Lung microvascular endothelial cell (primary cell): Measurements from ENCODE around the gene ZFR. TPM values are rescaled to one million over a fixed set of nuclear protein-coding genes. Genes with fewer than 3 reads are reported as not detected.
"Not testable (repeated sequence)": the region's sequence is repeated elsewhere in the genome, so short reads cannot be mapped to it uniquely, and the experiment has no call there.

ENCODE experiments used
- DNase-seq, 2 donors: peaks; one replicate each; pipeline versions ENCODE4 v3.0.0 to v3.0.0-alpha.2; 2010; ENCODE audit warnings: low read depth in 2 of 2
- total RNA-seq: library from RNA; depleted of rRNA; stranded (reverse); fragments of >200 nt; gene quantifications from 2 replicates; pipeline ENCODE4 v1.2.1, GENCODE V29; 2014

Gene ZFR
- total RNA-seq, 1 donor from 2014 or later: 63.1 TPM

DNA sequence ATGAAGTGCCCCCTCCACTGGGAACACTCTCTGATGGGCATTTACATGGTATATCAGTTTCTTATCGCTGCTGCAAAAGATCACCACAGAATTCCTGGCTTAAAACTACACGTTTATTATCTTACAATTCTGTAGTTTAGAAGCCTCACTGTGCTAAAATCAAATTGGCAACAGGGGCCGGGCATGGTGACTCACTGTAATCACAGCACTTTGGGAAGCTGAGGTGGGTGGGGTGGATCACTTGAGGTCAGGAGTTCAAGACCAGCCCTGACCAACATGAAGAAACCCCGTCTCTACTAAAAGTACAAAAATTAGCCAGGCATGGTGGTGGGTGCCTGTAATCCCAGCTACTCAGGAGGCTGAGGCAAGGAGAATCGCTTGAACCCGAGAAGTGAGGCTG lies 7.8 kb upstream of the ZFR start:
- not testable (repeated sequence) for DNase-seq

DNA sequence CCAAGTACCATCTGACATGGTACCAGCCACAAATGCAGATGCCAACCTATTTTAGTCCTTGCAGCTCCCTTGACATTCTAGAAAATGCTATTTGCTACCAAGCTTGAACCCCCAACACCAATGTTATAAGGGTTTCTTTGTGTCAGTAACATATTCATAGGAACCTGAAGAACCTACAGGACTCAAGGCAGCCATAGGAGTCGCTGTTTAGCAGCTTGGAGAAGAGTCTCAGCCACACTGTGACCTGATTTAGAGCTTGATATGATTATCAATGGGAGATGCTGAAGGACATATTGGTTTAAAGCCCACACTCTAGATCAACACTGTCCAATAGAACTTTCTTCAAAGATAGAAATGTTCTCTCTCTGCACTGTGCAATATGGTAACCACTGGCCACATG lies 6.4 kb upstream of the ZFR start:
- peak in 1 of 2 donors; percentile 17 for DNase-seq

DNA sequence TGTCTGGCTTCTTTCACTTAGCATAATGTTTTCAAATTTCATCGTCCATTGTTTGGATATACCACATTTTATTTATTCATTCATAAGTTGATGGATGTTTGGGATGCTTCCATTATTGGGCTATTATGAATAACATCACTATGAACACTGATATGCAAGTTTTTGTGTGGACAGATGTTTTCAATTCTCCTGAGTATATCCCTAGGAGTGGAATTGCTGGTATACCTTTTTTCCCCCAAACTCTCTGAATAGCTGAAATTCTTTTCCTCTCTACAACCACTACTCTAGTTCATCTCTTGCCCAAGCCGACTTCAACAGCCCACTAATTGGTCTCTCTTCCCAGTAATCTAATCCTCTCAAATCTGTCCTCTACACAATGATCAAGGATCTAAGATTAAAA lies 4.7 kb upstream of the ZFR start:
- no peak for DNase-seq

DNA sequence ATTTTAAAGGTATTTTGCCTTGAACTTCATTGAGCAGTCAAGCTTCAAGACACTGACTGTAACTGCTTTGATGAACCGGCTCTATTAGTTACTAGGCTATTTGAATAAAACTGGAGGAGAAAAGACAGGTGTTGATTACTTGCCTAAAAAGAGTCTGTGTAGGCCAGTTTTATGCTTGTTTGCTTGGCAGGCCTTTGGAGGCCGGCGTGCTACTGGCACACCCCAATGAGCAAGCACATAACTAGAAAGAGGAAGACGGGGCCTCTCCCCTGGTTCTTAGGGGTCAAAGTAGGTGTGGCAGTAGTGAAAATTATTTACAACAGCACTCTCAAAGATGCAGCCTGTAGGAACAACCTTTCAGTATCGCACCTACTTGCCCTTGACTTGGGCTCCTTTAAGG lies 2.1 kb upstream of the ZFR start:
- DNase-seq: no peak

DNA sequence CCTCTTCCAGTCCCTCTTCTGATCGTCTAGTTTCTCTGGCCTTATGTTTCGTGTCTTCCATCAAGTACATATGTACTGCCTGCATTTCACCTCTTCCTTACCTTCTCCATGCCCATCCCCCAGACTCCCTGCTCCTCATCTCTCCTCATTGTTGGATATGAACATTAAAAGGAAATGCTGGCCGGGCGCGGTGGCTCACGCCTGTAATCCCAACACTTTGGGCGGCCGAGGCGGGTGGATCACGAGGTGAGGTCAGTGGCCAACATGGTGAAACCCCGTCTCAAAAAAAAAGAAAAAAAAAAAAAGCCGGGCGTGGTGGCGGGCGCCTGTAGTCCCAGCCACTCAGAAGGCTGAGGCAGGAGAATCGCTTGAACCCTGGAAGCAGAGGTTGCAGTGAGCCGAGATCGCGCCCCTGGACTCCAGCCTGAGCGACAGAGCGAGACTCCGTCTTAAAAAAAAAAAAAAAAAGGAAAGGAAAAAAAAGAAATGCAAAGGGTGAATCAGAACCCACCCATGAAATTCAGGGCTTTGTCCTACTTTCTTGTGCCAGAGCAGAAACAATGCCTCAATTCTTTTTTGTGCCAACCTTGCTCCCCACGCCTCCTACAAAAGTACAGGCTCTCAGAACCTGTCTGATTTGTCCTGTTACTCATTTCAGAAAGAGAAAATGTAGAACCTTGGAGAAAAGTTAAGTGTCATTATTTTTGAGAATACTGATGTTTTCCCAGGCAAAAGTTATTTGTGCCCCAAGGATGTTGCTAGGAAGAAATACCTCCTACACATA lies 1.5 kb upstream of the ZFR start:
- no peak for DNase-seq

DNA sequence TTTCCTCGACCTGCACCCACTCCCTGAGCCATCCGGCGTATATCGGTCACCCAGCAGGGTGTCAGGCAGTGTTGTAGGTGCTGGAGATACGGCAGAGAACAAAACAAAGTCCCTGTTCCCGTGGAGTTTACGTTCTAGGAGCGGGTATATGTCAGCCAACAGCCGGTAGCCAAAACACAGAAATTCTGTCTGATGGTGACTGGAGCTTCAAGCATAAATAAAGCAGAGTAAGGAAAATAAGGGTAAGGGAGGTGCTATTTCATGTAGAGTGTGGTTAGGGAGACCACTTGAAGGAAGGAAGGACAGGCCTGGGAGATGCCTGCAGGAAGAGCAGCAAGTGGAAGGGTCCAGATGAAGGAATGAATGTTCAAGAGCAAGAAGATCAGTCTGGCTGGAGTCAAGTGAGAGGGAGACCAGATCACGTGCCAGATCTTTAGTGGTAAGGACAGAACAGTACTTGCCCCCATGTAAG lies 783 bp upstream of the ZFR start:
- DNase-seq: no peak

DNA sequence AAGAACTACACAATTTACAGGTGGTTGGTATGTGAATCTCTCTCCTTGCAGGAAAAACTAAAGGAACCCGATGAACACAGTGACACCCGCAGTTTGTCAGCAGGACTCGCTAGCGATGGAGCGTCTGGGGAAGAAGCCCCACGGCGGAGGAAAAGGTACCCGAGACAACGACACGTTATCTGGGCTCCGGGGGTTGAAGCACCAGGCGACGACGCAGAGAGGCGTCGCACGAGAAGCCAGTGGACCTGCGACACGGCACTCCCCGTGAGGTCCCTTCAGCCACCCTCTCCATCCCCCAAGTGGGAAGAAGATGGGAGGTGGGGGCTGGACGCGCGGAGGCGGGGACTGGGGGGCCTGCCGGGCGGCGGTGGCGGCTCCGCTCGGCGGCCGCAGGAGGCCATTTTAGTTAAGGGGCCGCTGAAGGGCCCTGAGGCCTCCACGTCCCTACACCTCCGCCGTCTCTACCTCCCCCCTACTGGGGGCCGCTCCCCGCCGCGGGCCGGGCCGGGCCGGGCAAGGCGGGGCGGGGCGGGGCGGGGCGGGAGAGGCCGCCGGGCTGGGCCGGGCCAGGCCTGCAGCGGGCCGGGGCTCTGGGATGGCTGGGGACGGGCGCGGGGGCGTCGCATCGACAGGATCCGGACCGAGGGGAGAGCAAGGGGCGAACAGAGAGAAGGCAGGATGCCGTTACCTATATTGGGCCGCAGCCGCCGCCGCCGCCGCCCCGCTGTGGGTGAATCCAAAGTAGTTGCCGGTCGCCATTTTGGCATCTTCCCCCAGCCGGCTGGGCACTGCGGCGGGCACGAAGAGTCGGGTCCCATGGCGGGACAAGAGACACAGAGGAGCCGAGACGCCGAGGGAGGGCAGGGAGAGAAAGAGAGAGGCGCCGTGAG lies 754 bp downstream of the ZFR start:
- DNase-seq: peak; percentile 56 to 64

DNA sequence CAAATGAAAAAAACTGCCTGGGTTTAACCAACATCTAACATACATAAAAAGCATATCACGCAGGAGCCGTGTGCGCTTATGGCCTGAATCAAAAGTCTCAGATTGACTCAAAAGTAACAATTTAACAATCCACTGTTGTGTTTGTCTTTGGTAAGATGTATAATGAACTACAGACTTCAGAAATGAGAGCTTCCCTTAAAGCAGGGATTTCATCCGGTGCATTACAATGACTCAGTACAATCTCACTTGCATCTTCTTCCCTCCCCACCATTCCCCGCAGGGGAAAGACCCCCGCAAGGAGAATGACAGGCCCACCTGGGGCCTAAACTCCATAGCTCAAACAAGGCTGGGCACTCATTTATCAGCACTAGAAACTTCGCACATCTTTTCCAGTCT lies 1.4 kb downstream of the ZFR start:
- DNase-seq: peak; percentile 9 to 52

DNA sequence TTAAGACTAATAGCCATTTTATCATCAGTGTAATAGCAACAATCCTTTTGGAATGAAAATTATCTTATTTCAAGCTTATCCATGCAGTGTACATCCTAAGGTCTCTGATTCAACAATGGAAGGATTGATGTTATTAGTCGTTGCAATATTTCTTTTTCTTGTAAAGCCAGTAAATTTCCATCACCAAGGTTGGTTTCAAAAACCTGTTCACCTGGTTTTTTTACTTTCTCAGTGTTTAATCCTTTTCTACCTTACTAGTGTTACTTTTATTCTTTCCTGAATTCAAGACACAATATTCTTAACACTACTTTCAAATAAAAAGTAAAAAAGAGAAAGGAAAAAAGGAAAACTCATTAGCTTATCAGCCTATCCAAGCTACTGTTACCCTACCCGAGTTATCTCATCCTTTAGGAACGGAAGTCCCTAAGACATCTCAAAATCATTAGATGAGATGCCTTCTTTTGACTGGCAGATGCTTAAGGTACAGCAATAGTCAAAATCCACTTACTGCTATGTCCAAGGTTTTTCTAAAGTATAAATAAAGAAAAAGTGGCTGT lies 5.4 kb downstream of the ZFR start:
- no peak for DNase-seq

DNA sequence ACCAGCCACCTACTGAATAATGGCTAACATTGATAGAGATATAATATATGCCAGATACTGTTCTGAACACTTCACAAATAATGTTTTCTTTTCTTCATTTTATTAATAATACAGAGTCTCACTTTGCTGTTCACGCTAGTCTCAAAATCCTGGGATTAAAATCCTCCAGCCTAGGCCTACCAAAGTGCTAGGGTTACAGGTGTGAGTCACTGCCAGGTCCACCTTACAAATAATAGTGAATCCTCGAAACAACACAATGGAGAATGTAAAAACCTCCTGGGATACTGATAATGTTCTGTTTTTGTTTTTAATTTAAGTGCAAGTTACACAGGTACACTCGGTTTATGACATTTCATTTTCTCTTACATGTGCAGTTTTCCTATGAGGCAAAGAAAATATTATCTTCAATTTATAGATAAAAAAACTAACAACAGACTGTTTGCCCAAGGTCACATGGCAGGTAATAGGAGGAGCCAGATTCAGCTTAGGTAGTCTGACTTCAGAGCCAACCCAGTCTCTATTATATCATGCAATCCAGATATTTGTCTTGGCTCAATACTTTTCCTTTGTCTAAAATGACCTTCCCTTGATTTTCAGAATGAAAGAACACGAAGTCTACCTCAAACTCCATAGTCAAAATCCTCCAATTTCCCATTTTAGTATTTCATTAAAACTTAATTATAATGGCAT lies 7.8 kb downstream of the ZFR start:
- DNase-seq: peak in 1 of 2 donors; percentile 81

DNA sequence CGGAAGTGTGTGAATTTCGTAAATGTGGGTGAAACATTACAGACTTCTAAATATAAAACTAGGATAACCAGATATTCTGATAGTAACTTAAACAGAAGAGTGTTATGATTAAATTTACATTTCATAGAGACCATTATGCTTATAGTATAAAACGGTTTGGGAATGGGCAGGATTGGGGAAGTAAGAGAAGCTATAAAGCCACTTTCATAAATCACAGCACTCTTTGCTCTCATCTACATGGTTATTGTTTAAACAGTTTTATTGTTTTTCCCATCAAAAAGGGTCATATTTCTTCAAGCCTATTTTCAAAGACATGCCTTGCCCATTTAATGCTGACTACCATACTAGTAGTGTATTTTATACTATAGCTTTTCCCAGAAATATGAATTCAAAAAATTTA lies 9.2 kb downstream of the ZFR start:
- DNase-seq: no peak

DNA sequence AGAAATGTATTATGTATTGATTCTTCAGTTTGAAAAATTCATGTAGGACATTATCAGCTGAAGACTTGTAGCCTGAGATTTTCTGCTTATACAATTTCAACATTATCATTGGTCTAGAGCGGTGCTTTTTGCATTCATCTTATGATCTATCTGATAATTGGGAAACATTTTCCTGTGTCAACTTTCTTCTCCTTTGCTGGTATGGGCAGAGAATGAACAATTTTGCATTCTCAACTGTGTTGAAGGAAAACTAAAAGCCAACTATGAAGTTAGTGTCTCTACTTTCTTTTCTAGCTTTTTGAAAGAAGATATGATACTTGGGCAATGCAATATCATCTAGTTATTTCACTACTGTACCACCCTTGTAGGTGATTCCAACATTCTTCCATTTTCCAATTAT lies 10.3 kb downstream of the ZFR start:
- no peak for DNase-seq

DNA sequence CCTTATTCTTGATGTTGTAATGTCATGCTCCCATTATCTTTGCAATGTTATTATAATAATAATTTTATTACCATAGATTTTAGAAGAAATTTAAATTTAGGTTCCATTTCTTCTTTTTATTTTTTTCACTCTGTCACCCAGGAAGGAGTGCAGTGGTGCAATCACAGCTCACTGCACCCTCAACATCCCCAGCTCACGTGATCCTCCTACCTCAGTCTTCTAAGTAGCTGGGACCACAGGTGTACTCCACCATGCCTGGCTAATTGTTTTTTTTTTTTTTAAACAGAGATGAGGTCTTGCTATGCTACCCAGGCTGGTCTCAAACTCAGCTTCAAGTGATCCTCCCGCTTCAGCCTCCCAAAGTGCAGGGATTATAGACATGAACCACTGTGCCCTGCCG lies 11.9 kb downstream of the ZFR start:
- DNase-seq: no peak

DNA sequence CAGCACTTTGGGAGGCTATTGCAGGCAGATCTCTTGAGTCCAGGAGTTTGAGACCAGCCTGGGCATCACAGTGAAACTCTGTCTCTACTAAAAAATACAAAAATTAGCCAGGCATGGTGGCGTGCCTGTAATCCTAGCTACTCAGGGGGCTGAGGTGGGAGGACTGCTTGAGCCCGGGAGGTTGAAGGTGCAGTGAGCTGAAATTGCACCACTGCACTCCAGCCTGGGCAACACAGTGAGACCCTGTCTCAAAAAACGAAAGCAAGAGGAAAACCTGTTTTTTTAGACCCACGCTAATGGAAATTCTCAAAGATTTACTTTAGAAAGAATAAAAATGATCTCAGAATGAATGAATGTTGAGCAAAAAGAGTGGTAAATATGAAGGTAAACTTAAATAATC lies 13.7 kb downstream of the ZFR start:
- not testable (repeated sequence) for DNase-seq

DNA sequence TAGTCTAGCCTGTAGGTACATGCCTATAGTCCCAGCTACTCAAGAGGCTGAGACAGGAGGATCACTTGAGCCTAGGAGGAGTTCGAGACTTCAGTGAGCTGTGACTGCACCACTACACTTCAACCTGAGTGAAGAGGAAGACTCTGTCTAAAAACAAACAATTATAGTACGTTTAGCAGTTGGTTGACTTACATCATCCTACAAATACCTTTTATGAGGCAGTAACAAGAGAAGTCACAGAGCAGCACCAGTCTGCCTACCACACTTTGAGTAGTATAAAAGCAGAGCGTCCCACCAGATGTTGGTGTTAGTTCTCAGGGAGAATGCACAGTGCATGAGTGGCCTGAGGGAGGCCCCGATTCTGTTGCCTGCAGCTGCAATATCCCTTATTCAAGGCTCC lies 16.1 kb downstream of the ZFR start:
- no peak for DNase-seq

DNA sequence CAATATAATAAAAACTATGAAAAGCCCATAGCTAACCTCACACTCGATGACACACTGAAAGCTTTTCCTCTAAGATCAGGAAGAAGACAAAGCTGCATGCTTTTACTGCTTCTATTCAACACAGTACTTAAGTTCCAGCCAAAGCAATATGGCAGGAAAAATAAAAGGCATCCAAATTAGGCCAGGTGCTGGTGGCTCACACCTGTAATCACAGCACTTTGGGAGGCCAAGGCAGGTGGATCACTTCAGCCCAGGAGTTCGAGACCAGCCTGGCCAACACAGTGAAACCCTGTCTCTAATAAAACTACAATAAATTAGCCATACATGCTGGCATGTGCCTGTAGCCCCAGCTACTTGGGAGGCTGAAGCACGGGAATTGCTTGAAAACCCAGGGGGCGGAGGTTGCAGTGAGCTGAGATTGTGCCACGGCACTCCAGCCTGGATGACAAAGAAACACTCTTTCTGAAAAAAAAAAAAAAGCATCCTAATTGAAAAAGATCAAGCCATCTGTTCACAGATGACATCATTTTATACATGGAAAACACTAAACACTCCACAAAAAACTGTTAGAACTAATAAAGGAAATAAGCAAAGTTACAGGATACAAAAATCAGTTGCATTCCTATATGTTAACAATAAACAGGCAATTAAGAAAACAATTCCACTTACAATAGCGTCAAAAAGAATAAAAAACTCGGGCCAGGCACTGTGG lies 17.9 kb downstream of the ZFR start:
- no peak for DNase-seq

DNA sequence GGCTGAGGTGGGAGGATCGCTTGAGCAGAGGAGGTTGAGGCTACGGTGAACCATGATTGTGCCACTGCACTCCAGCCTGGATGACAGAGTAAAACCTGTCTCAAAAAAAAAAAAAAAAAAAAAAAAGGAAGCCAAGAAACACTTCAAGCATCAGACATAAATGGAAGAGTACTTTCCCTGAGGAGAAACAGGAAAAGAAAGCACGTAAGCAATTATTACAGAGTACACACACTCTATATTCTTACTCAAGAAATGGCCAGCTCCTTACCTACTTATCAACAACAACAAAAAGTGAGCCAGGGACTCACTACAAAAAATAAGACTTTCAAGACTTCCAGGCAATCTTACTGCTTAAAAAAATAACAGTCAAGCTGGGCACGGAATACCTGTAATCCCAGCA lies 21.8 kb downstream of the ZFR start:
- DNase-seq: no peak

DNA sequence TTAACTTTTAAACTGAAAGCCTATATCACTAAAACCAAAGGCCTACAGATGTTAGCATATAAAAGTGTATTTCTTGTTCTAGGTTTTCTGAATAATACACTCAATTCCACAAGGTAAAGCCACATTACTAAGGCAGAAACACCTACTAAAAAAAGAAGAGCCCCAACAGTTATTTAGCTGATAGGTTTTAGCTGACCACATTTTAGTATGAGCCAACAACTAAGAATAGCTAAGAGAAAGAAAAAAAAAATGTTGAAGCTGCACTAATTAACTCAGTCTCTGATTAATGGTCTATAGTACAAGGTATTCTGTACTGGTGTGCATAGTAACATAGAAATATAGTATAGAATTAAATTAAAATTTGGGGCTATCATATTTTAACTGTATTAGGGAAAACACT lies 23.5 kb downstream of the ZFR start:
- DNase-seq: no peak

DNA sequence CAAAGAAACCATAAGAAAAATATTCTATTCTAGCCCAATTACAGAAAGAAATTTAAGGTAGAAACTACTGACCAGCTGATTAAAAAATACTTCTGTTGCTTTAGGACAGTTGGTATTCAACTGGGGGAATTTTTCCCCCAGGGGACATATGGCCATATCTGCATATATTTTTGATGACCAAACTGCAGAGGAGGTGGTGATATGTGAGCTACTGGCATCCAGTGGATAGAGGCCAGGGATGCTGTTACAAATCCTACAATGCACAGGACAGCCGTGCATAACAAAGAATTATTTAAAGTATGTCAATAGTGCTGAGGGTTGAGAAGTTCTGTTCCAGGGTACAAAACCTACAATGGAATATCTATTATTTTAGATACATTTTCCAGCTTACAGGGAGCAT lies 24.0 kb downstream of the ZFR start:
- DNase-seq: no peak

DNA sequence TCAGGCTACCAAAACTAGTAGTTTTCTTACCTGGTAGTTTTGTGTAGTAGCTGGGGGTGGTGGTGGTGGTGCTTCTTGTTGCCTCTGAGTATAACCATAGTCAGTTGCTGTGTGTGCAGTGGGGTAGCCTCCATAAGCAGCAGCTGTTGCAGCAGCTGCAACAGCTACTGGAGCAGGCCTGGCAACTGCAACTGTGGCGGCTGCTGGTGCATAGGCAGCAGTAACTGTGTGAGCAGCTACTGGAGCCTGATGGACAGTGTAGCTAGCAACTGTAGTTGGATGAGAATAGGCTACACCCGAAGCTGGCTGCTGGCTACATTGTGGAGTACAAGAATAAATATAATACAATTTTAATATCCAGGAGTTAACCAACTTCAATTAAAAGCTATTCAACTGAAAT lies 24.7 kb downstream of the ZFR start:
- no peak for DNase-seq
